ENCODE results near the gene SPDL1.
A peak's percentile ranks its signal among the peaks of the same experiment; 100 is the strongest.

The SPDL1 gene

DNA sequence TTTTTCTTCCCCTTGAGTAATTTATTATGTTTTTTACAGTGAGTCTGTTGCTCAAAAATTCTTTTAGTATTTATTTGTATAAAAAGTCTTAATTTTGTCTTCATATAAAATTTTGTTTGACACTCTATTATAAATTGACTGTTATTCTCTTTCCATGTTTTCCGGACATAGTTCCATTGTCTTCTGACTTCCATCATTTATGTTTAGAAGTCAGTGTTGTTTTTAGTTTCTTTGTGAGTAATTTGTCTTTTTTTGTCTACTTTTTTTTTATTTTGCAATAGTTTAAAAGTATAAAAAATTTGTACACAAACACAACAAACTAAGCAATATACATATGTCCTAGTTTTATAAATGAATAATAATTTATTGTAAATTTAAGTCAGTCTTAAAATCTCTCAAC is 25.7 kb upstream of the SPDL1 start:
- Mint-ChIP-seq H3K4me1 (no peaks in the 10 kb centered on the region), H3K9me3 (peaks cover 9 to 17% of the 10 kb centered on the region in 2 donors), H3K27ac (no peak overlapping the region), H3K4me3 (no peak overlapping the region), H3K27me3 (peaks cover 57% of the 10 kb centered on the region)
- ATAC-seq (no peak), DNase-seq (no peak)

GRCh38 chr5:169561893-169562292 is 21.7 kb upstream of the SPDL1 start:
- Mint-ChIP-seq H3K4me3 (no peak overlapping the region), H3K27ac (no peak overlapping the region), H3K4me1 (no peaks in the 10 kb centered on the region), H3K9me3 (peaks cover 0 to 11% of the 10 kb centered on the region in 2 donors), H3K27me3 (peaks cover 40% of the 10 kb centered on the region)
- ATAC-seq (no peak), DNase-seq (no peak)

- peaks cover 0 to 2% of the 10 kb centered on the region in 2 donors for H3K9me3 Mint-ChIP-seq
- H3K27ac Mint-ChIP-seq = no peak overlapping the region
- peaks cover 52% of the 10 kb centered on the region for H3K27me3 Mint-ChIP-seq
- ATAC-seq = no peak
- no peaks in the 10 kb centered on the region for H3K4me1 Mint-ChIP-seq
- no peak overlapping the region for H3K4me3 Mint-ChIP-seq
- DNase-seq = no peak
Observed at GRCh38 chr5:169563369-169563768, 20.2 kb upstream of the SPDL1 start.

- H3K4me1 Mint-ChIP-seq = no peaks in the 10 kb centered on the region
- H3K9me3 Mint-ChIP-seq = no peaks in the 10 kb centered on the region
- no peak overlapping the region for H3K4me3 Mint-ChIP-seq
- H3K27ac Mint-ChIP-seq = no peak overlapping the region
- no peak for ATAC-seq
- DNase-seq = no peak
- H3K27me3 Mint-ChIP-seq = peaks cover 40% of the 10 kb centered on the region
Observed at GRCh38 chr5:169566202-169566601, 17.4 kb upstream of the SPDL1 start.

DNA sequence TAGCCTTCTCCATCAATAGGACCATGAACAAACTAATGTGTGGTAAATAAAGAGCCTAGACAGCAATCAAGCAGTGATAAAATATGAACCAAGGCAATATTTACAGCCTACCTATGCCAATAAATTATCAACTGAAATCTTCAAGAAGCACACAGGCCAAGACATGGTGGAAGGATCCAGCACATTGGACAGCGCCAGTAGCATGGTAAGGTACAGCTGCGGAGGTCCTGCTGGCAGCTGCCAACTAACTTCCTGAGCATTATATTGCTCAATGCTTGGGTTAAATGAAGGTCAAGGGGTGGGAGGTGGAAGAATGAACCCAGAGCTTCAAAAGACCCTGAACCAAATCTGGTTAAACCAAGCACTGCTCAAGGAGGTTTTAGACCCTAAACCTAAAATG is 16.5 kb upstream of the SPDL1 start:
- H3K27me3 Mint-ChIP-seq = peaks cover 39% of the 10 kb centered on the region
- no peak overlapping the region for H3K27ac Mint-ChIP-seq
- ATAC-seq = no peak
- no peaks in the 10 kb centered on the region for H3K4me1 Mint-ChIP-seq
- H3K4me3 Mint-ChIP-seq = no peak overlapping the region
- DNase-seq = no peak
- H3K9me3 Mint-ChIP-seq = no peaks in the 10 kb centered on the region

DNA sequence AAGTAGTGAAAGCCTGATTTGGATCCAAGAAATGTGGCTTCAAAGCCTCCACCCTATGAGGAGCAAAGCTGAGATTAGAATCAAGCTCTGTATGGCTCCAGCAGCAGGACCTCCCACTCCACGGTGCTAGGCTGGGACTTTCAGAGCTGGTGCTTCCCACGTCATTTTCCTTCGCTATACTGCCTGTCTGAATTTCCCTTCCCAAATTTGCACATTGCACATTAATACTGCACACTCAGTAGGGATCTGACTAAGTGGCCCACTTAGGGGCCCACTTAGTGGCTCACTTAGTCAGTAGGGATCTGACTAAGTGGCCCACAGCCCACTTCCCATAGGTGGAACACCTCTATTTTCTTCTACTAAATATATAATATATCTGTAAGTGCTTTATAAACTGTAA is 14.1 kb upstream of the SPDL1 start:
- no peak overlapping the region for H3K4me3 Mint-ChIP-seq
- peaks cover 34% of the 10 kb centered on the region for H3K27me3 Mint-ChIP-seq
- no peaks in the 10 kb centered on the region for H3K9me3 Mint-ChIP-seq
- DNase-seq = no peak
- no peak for ATAC-seq
- no peaks in the 10 kb centered on the region for H3K4me1 Mint-ChIP-seq
- H3K27ac Mint-ChIP-seq = no peak overlapping the region

DNA sequence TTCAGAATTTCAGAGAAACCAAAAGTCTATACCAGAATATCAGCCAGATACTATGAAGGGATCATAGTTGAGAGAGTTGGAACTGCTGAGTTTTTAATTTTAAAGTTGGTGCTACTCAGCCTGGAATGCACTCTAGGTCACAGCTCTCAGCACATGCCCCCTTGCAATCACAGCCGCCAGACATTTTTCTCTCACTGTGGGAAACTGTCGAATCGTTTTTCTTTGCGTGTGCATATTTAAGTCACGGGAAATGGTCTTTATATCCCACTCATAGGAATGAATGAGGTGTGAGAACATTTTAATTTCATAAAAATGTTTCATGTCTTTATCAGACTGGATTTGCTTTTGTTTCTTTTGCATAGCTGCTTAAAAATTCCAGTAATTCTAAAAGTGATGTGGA is 12.2 kb upstream of the SPDL1 start:
- Mint-ChIP-seq H3K9me3 (no peaks in the 10 kb centered on the region), H3K4me3 (no peak overlapping the region), H3K27ac (no peak overlapping the region), H3K4me1 (no peaks in the 10 kb centered on the region), H3K27me3 (peaks cover 38% of the 10 kb centered on the region)
- DNase-seq = no peak
- no peak for ATAC-seq

DNA sequence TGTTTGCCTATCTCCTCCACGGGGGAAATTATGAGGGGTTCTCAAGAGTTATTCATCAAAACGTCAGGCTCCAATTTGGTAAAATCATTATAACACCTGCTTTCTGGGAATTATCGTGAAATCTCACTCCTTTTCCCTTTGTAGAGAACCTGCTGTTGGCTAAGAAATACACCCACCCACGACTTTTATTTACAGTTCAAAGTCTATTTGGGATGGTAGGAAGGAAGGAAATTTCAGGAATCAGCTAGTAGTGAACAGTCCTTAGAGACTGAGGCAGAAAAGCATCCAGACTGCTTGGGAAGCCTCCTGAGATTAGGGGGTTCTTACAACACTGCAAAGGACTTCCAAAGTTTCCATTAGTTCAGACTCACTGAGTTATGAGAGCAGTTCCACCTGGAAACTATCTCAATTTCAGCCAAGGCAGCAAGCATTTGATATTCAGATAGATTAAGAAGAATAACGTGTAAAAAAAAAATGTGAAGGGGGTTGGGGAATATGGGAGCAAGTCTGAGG is 9.4 kb upstream of the SPDL1 start:
- Mint-ChIP-seq H3K4me3 (no peak overlapping the region), H3K4me1 (no peaks in the 10 kb centered on the region), H3K9me3 (no peaks in the 10 kb centered on the region), H3K27me3 (peaks cover 35% of the 10 kb centered on the region), H3K27ac (no peak overlapping the region)
- ATAC-seq = no peak
- no peak for DNase-seq

DNA sequence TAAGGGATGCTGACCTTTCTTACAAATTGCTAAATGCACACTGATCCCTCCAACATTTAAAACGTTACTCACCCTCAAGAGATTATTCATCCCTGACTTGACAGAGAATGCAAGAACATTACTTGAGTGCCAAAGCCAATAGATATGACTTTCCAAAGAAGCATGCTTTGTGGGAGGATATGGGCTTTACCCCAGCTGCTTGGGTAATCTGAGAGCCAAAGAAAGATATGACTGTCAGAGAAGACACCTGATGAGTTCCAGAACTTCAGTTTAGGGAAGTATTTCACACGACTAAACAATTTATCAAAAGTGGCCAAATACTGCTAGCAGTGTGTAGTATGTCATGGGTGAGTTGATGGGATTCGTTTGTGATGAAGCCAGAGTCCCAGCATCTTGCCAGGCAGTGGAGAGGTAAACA is 7.4 kb upstream of the SPDL1 start:
- Mint-ChIP-seq H3K27me3 (peaks cover 21% of the 10 kb centered on the region), H3K4me1 (peaks cover 7% of the 10 kb centered on the region), H3K9me3 (no peaks in the 10 kb centered on the region), H3K4me3 (no peak overlapping the region), H3K27ac (peak overlapping the region in 1 of 2 donors; percentile 58)
- DNase-seq = no peak
- no peak for ATAC-seq

GRCh38 chr5:169577951-169578350 is 5.6 kb upstream of the SPDL1 start:
- H3K4me1 Mint-ChIP-seq = peaks cover 23% of the 10 kb centered on the region
- H3K27me3 Mint-ChIP-seq = peaks cover 21% of the 10 kb centered on the region
- DNase-seq (no peak), ATAC-seq (no peak)
- no peak overlapping the region for H3K27ac Mint-ChIP-seq
- no peak overlapping the region for H3K4me3 Mint-ChIP-seq
- no peaks in the 10 kb centered on the region for H3K9me3 Mint-ChIP-seq

DNA sequence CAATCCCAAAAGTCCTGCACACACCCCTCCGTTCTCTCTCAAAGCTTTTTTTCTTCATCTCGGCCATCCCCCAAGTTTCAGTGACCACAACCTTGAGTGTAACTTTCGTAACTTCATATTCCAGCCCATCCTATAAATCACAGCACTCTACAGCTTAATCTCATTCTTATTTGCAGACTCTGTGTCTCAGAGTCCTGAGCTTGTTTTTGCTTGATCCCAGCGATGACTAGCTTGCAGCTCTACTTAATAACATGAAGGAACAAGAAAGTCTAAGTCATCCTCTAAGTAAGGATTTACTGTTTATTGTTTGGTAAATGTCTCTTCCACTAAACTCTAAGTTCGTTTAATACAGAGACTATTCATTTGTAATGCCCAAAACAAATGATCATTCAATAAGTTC is 2.6 kb upstream of the SPDL1 start:
- Mint-ChIP-seq H3K4me3 (no peak overlapping the region), H3K27me3 (peaks cover 15% of the 10 kb centered on the region), H3K9me3 (no peaks in the 10 kb centered on the region), H3K27ac (no peak overlapping the region), H3K4me1 (peaks cover 35% of the 10 kb centered on the region)
- DNase-seq = no peak
- ATAC-seq = no peak

GRCh38 chr5:169581580-169582227 is 1.9 kb upstream of the SPDL1 start:
- H3K4me1 Mint-ChIP-seq = peaks cover 43% of the 10 kb centered on the region
- H3K27me3 Mint-ChIP-seq = peaks cover 7% of the 10 kb centered on the region
- H3K9me3 Mint-ChIP-seq = no peaks in the 10 kb centered on the region
- no peak overlapping the region for H3K4me3 Mint-ChIP-seq
- DNase-seq (peak; percentile 40 to 53), ATAC-seq (peak; percentile 47)
- no peak overlapping the region for H3K27ac Mint-ChIP-seq

DNA sequence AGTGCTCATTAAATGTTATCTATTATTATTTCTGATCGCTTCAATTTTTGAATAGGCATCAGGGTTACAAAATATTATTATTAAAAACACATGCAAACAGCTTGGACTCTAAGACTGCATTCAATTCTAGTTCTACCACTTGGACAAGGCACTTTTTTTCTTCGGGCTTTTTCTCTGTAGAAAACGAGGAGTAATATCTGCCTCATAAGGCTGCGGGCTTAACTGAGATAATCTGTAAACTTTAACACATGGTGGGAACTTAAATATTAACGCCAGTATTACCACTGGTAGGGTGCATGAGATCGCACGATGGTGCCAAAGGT is 511 bp upstream of the SPDL1 start:
- no peaks in the 10 kb centered on the region for H3K9me3 Mint-ChIP-seq
- H3K4me1 Mint-ChIP-seq = peaks cover 48% of the 10 kb centered on the region
- peak overlapping the region; percentile 99 to 100 for H3K27ac Mint-ChIP-seq
- no peak for ATAC-seq
- H3K4me3 Mint-ChIP-seq = peak overlapping the region; percentile 97 to 98
- DNase-seq = no peak
- H3K27me3 Mint-ChIP-seq = no peaks in the 10 kb centered on the region

- Mint-ChIP-seq H3K4me3 (peak overlapping the region; percentile 79 to 97), H3K27ac (peak overlapping the region in 1 of 2 donors; percentile 82), H3K4me1 (peaks cover 48% of the 10 kb centered on the region), H3K27me3 (no peaks in the 10 kb centered on the region), H3K9me3 (no peaks in the 10 kb centered on the region)
- ATAC-seq (no peak), DNase-seq (no peak)
Observed at GRCh38 chr5:169584998-169585451, 1.5 kb downstream of the SPDL1 start.

- Mint-ChIP-seq H3K9me3 (no peaks in the 10 kb centered on the region), H3K27me3 (no peaks in the 10 kb centered on the region), H3K4me3 (no peak overlapping the region), H3K27ac (no peak overlapping the region), H3K4me1 (peaks cover 16% of the 10 kb centered on the region)
- DNase-seq (no peak), ATAC-seq (no peak)
Observed at GRCh38 chr5:169590602-169591001, 7.0 kb downstream of the SPDL1 start.

- Mint-ChIP-seq H3K9me3 (no peaks in the 10 kb centered on the region), H3K4me3 (no peak overlapping the region), H3K4me1 (peaks cover 6% of the 10 kb centered on the region), H3K27me3 (no peaks in the 10 kb centered on the region), H3K27ac (no peak overlapping the region)
- DNase-seq = no peak
- no peak for ATAC-seq
Observed at GRCh38 chr5:169591636-169592035, 8.1 kb downstream of the SPDL1 start.
